ENCODE measurements around the gene OR52B2.

OR52B2 gene

GRCh38 chr11:6170226-6170625 lies at the start of gene OR52B2:
Gene OR52B2, minus strand, starts transcription at chr11:6170326. Its CDS starts 0 bp downstream, at chr11:6170326.
- Histone ChIP-seq H3K36me3 (ENCODE audit: control insufficient read depth, insufficient read depth, low read length) (no peaks in the 10 kb centered on the region), H3K27me3 (replicated peaks; ENCODE audit: control insufficient read depth, insufficient read depth, low read length) (no peaks in the 10 kb centered on the region), H3K4me3 (replicated peaks; ENCODE audit: low read depth, low read length) (no peak within 1 kb of the TSS)
- TF ChIP-seq, protein P1, sequence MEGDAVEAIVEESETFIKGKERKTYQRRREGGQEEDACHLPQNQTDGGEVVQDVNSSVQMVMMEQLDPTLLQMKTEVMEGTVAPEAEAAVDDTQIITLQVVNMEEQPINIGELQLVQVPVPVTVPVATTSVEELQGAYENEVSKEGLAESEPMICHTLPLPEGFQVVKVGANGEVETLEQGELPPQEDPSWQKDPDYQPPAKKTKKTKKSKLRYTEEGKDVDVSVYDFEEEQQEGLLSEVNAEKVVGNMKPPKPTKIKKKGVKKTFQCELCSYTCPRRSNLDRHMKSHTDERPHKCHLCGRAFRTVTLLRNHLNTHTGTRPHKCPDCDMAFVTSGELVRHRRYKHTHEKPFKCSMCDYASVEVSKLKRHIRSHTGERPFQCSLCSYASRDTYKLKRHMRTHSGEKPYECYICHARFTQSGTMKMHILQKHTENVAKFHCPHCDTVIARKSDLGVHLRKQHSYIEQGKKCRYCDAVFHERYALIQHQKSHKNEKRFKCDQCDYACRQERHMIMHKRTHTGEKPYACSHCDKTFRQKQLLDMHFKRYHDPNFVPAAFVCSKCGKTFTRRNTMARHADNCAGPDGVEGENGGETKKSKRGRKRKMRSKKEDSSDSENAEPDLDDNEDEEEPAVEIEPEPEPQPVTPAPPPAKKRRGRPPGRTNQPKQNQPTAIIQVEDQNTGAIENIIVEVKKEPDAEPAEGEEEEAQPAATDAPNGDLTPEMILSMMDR (IDR thresholded peaks at IDR 0.05; ENCODE audit: insufficient read depth, low read length, poor library complexity, severe bottlenecking): no peak
- no peak for DNase-seq (ENCODE audit: extremely low read depth, insufficient read length)

GRCh38 chr11:6219359-6219758 lies 49.2 kb upstream of the OR52B2 start:
- TF ChIP-seq, protein P1 (IDR thresholded peaks at IDR 0.05; ENCODE audit: insufficient read depth, low read length, poor library complexity, severe bottlenecking): no peak
- Histone ChIP-seq H3K36me3 (ENCODE audit: control insufficient read depth, insufficient read depth, low read length) (peaks cover 31% of the 10 kb centered on the region), H3K4me3 (replicated peaks; ENCODE audit: low read depth, low read length) (no peak overlapping the region), H3K27me3 (replicated peaks; ENCODE audit: control insufficient read depth, insufficient read depth, low read length) (no peaks in the 10 kb centered on the region)
- DNase-seq (ENCODE audit: extremely low read depth, insufficient read length): no peak

- H3K36me3 ChIP-seq (ENCODE audit: control insufficient read depth, insufficient read depth, low read length): peaks cover 27% of the 10 kb centered on the region
- TF ChIP-seq, protein P1 (IDR thresholded peaks at IDR 0.05; ENCODE audit: insufficient read depth, low read length, poor library complexity, severe bottlenecking): no peak
- no peak for DNase-seq (ENCODE audit: extremely low read depth, insufficient read length)
- no peak overlapping the region for H3K4me3 ChIP-seq (replicated peaks; ENCODE audit: low read depth, low read length)
- no peaks in the 10 kb centered on the region for H3K27me3 ChIP-seq (replicated peaks; ENCODE audit: control insufficient read depth, insufficient read depth, low read length)
Measured at GRCh38 chr11:6217722-6218121, 47.6 kb upstream of the OR52B2 start.

DNA sequence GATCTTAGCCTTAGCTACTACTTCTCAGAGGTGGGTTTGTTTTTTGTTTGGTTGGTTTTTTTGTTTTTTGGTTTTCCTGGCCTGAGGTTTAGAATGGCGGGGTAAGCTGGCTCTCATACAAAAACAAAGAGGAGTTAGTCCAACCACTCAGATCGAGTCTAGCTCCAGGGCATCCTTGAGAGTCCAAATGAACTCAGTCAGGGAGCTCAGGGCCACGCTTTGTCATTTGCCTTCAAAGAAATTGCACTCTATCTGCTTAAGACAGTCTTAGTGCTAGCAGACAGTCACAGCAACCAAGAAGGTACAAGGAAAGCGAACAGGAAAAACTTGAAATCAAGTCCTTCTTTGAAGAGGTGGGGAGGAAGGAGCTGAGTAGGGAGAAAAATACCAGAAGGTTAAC lies 46.4 kb upstream of the OR52B2 start:
- no peak for DNase-seq (ENCODE audit: extremely low read depth, insufficient read length)
- no peak overlapping the region for H3K4me3 ChIP-seq (replicated peaks; ENCODE audit: low read depth, low read length)
- TF ChIP-seq, protein P1 (IDR thresholded peaks at IDR 0.05; ENCODE audit: insufficient read depth, low read length, poor library complexity, severe bottlenecking): no peak
- peaks cover 18% of the 10 kb centered on the region for H3K36me3 ChIP-seq (ENCODE audit: control insufficient read depth, insufficient read depth, low read length)
- no peaks in the 10 kb centered on the region for H3K27me3 ChIP-seq (replicated peaks; ENCODE audit: control insufficient read depth, insufficient read depth, low read length)

- DNase-seq (ENCODE audit: extremely low read depth, insufficient read length): no peak
- Histone ChIP-seq H3K4me3 (replicated peaks; ENCODE audit: low read depth, low read length) (no peak overlapping the region), H3K36me3 (ENCODE audit: control insufficient read depth, insufficient read depth, low read length) (peaks cover 24% of the 10 kb centered on the region), H3K27me3 (replicated peaks; ENCODE audit: control insufficient read depth, insufficient read depth, low read length) (no peaks in the 10 kb centered on the region)
- TF ChIP-seq, protein P1 (IDR thresholded peaks at IDR 0.05; ENCODE audit: insufficient read depth, low read length, poor library complexity, severe bottlenecking): no peak
Measured at GRCh38 chr11:6214530-6214929, 44.4 kb upstream of the OR52B2 start.

Data from GM06990 (cell line).